ENCODE results near the gene CCDC6.
"Not testable (repeated sequence)": the region's sequence is repeated elsewhere in the genome, so short reads cannot be mapped to it uniquely, and the experiment has no call there.

CCDC6 gene

GRCh38 chr10:59906417-59907202 is at the start of gene CCDC6:
TSS of gene CCDC6 (minus strand) at chr10:59906556. CDS start at chr10:59906424, 132 bp downstream.
- intact Hi-C loops (cut with DNase I), result loop anchor here (2.0 to 10.0 kb wide), 2 partner anchors 82 to 280 kb away; no protein-coding TSS in a partner anchor

GRCh38 chr10:59954296-59954695 is 47.9 kb upstream of the CCDC6 start:
- intact Hi-C loops (cut with DNase I), result no loop called here

More at GRCh38 chr10:59906417-59907202, at the start of gene CCDC6:
- peak; percentile 88 to 99 (median 92) for DNase-seq

GRCh38 chr10:59953711-59954110 is 47.4 kb upstream of the CCDC6 start:
- DNase-seq; intact Hi-C loops (cut with DNase I): not testable (repeated sequence)

More at GRCh38 chr10:59954296-59954695, 47.9 kb upstream of the CCDC6 start:
- DNase-seq, result no peak

GRCh38 chr10:59950105-59950504 is 43.7 kb upstream of the CCDC6 start:
- DNase-seq, result no peak
- intact Hi-C loops (cut with DNase I), result no loop called here

GRCh38 chr10:59949608-59950007 is 43.3 kb upstream of the CCDC6 start:
- no peak for DNase-seq
- intact Hi-C loops (cut with DNase I), result no loop called here

GRCh38 chr10:59945991-59946390 is 39.6 kb upstream of the CCDC6 start:
- no peak for DNase-seq
- intact Hi-C loops (cut with DNase I), result no loop called here

- no peak for DNase-seq
- intact Hi-C loops (cut with DNase I), result no loop called here
Observed at GRCh38 chr10:59945590-59945989, 39.2 kb upstream of the CCDC6 start.

- intact Hi-C loops (cut with DNase I), result no loop called here
- DNase-seq, result no peak
Observed at GRCh38 chr10:59944339-59944935, 38.1 kb upstream of the CCDC6 start.

- intact Hi-C loops (cut with DNase I), result no loop called here
- DNase-seq, result no peak
Observed at GRCh38 chr10:59942556-59942955, 36.2 kb upstream of the CCDC6 start.

- DNase-seq, result no peak
- intact Hi-C loops (cut with DNase I), result no loop called here
Observed at GRCh38 chr10:59937720-59938119, 31.4 kb upstream of the CCDC6 start.

GRCh38 chr10:59934701-59935100 is 28.3 kb upstream of the CCDC6 start:
- intact Hi-C loops (cut with DNase I), result no loop called here
- no peak for DNase-seq

- intact Hi-C loops (cut with DNase I); DNase-seq: not testable (repeated sequence)
Observed at GRCh38 chr10:59930788-59931521, 24.6 kb upstream of the CCDC6 start.

GRCh38 chr10:59926086-59926485 is 19.7 kb upstream of the CCDC6 start:
- DNase-seq, result no peak
- intact Hi-C loops (cut with DNase I), result no loop called here

- intact Hi-C loops (cut with DNase I), result no loop called here
- DNase-seq, result no peak
Observed at GRCh38 chr10:59922907-59923306, 16.6 kb upstream of the CCDC6 start.

- intact Hi-C loops (cut with DNase I), result no loop called here
- no peak for DNase-seq
Observed at GRCh38 chr10:59917922-59918321, 11.6 kb upstream of the CCDC6 start.

GRCh38 chr10:59913547-59914237 is 7.3 kb upstream of the CCDC6 start:
- intact Hi-C loops (cut with DNase I), result no loop called here
- DNase-seq, result no peak

GRCh38 chr10:59910867-59911266 is 4.5 kb upstream of the CCDC6 start:
- no peak for DNase-seq
- intact Hi-C loops (cut with DNase I), result no loop called here

GRCh38 chr10:59909815-59910214 is 3.5 kb upstream of the CCDC6 start:
- intact Hi-C loops (cut with DNase I), result loop anchor here (10.0 kb wide), 1 partner anchor 85 kb away; no protein-coding TSS in a partner anchor
- DNase-seq, result no peak

GRCh38 chr10:59908808-59909143 is 2.4 kb upstream of the CCDC6 start:
- intact Hi-C loops (cut with DNase I), result loop anchor here (10.0 kb wide), 1 partner anchor 84 kb away; no protein-coding TSS in a partner anchor
- DNase-seq, result no peak

All from posterior cingulate gyrus (tissue), 11 donors.